HepG2 (cell line): ENCODE measurements around the gene COPS3. TPM values are rescaled to one million over a fixed set of nuclear protein-coding genes. Genes with fewer than 3 reads are reported as not detected.
A peak's percentile ranks its signal among the peaks of the same experiment; 100 is the strongest.

Source experiments
- CCDC6 ChIP-seq: sonication (generic); formaldehyde crosslinking; IDR thresholded peaks from 2 replicates; pipeline ENCODE4 v1.8.1; 2022; ENCODE audit warnings: mild to moderate bottlenecking, missing genetic modification reagents, moderate library complexity
- E2F2 ChIP-seq: sonication (generic); formaldehyde crosslinking; IDR thresholded peaks from 2 replicates; pipeline ENCODE4 v1.4.0; 2020; ENCODE audit warnings: missing genetic modification reagents, borderline replicate concordance
- GABPB1 ChIP-seq: IDR thresholded peaks from 2 replicates; pipeline ENCODE4 v1.6.1; 2016; ENCODE audit warnings: mild to moderate bottlenecking, missing genetic modification reagents, moderate library complexity, missing compliant biosample characterization
- GLMP ChIP-seq: sonication (generic); formaldehyde crosslinking; IDR thresholded peaks from 2 replicates; pipeline ENCODE4 v1.9.0; 2021; ENCODE audit warnings: missing genetic modification reagents, mild to moderate bottlenecking, borderline replicate concordance
- MEIS1 ChIP-seq: sonication (generic); formaldehyde crosslinking; IDR thresholded peaks from 2 replicates; pipeline ENCODE4 v1.9.0; 2021; ENCODE audit warnings: mild to moderate bottlenecking, missing genetic modification reagents, moderate library complexity, borderline replicate concordance
- NFE2L2 ChIP-seq: fragments of 150-350 bp; IDR thresholded peaks from 2 replicates; pipeline ENCODE4 v1.6.1; 2014; ENCODE audit warnings: low read length
- PBX2 ChIP-seq: IDR thresholded peaks from 2 replicates; pipeline ENCODE4 v1.6.1; 2016; ENCODE audit warnings: control low read depth
- PHF20 ChIP-seq: sonication (generic); formaldehyde crosslinking; IDR thresholded peaks from 2 replicates; pipeline ENCODE4 v1.5.0; 2020; ENCODE audit warnings: mild to moderate bottlenecking, missing genetic modification reagents
- PHF5A ChIP-seq: IDR thresholded peaks from one replicate; pipeline ENCODE4 v1.6.1; 2018; ENCODE audit warnings: low read depth, missing genetic modification reagents; ENCODE audit not compliant: unreplicated experiment
- RAD51 ChIP-seq: fragments of 450-650 bp; IDR thresholded peaks from 2 replicates; pipeline ENCODE4 v1.6.1; 2016; ENCODE audit warnings: borderline replicate concordance
- RARA ChIP-seq: IDR thresholded peaks from 2 replicates; pipeline ENCODE4 v1.6.1; 2016; ENCODE audit warnings: missing genetic modification reagents, missing compliant biosample characterization
- SCMH1 ChIP-seq: sonication (generic); formaldehyde crosslinking; IDR thresholded peaks from 2 replicates; pipeline ENCODE4 v1.9.0; 2021; ENCODE audit warnings: missing genetic modification reagents, mild to moderate bottlenecking, borderline replicate concordance
- ZNF232 ChIP-seq: sonication (generic); formaldehyde crosslinking; IDR thresholded peaks from 2 replicates; pipeline ENCODE4 v1.4.0; 2020; ENCODE audit warnings: missing genetic modification reagents, borderline replicate concordance
- ZNF354B ChIP-seq: sonication (generic); formaldehyde crosslinking; IDR thresholded peaks from 2 replicates; pipeline ENCODE4 v1.8.0; 2022; ENCODE audit warnings: mild to moderate bottlenecking, missing genetic modification reagents
- ZNF790 ChIP-seq: sonication (generic); formaldehyde crosslinking; IDR thresholded peaks from 2 replicates; pipeline ENCODE4 v1.8.0; 2022; ENCODE audit warnings: missing genetic modification reagents, mild to moderate bottlenecking, borderline replicate concordance
- ZSCAN21 ChIP-seq: sonication (generic); formaldehyde crosslinking; IDR thresholded peaks from 2 replicates; pipeline ENCODE4 v1.8.0; 2022; ENCODE audit warnings: mild to moderate bottlenecking, missing genetic modification reagents, moderate library complexity, borderline replicate concordance
- ZUFSP ChIP-seq: sonication (generic); formaldehyde crosslinking; IDR thresholded peaks from 2 replicates; pipeline ENCODE4 v1.9.0; 2021; ENCODE audit warnings: missing genetic modification reagents, mild to moderate bottlenecking, borderline replicate concordance
- polyA plus RNA-seq, 8 experiments: library from polyadenylated mRNA; depleted of rRNA in 3 of 8; stranded (reverse) in 7 of 8; unstranded in 1 of 8; fragments of >200 nt; fragmentation: Illumina TruSeq in 4 of 8; extraction: Trizol in 4 of 8; gene quantifications; 2 replicates each; pipeline versions ENCODE4 v1.2.1 to v1.2.3, GENCODE V29; 2011 to 2016; ENCODE audit warnings: low read depth in 4 of 8, missing spikeins in 1 of 8, mixed read lengths in 1 of 8; ENCODE audit not compliant: insufficient read depth in 1 of 8
- total RNA-seq, 5 experiments: library from RNA; depleted of rRNA; stranded (reverse); fragments of >200 nt; fragmentation: Illumina TruSeq; extraction: Trizol; gene quantifications; 2 replicates each; pipeline ENCODE4 v1.2.3, GENCODE V29; 2016; ENCODE audit warnings: low read depth in 1 of 5
- TF ChIP-seq, protein P1 (sequence below): IDR thresholded peaks from 2 replicates; pipeline ENCODE4 v1.6.1; 2016; ENCODE audit warnings: low read depth, control low read depth
- TF ChIP-seq, protein P2 (sequence below): sonication (generic); formaldehyde crosslinking; IDR thresholded peaks from 2 replicates; pipeline ENCODE4 v1.5.0; 2020; ENCODE audit warnings: missing genetic modification reagents
- TF ChIP-seq, protein P3 (sequence below): sonication (generic); IDR thresholded peaks from 2 replicates; pipeline ENCODE4 v1.6.1; 2016; ENCODE audit warnings: low read depth, borderline replicate concordance

The COPS3 gene
- total and polyA plus RNA-seq, 2 of the 13 experiments (the other 11 are each of a cell fraction or from before 2014, with no cell fraction given) = 46.3 to 103 TPM

DNA sequence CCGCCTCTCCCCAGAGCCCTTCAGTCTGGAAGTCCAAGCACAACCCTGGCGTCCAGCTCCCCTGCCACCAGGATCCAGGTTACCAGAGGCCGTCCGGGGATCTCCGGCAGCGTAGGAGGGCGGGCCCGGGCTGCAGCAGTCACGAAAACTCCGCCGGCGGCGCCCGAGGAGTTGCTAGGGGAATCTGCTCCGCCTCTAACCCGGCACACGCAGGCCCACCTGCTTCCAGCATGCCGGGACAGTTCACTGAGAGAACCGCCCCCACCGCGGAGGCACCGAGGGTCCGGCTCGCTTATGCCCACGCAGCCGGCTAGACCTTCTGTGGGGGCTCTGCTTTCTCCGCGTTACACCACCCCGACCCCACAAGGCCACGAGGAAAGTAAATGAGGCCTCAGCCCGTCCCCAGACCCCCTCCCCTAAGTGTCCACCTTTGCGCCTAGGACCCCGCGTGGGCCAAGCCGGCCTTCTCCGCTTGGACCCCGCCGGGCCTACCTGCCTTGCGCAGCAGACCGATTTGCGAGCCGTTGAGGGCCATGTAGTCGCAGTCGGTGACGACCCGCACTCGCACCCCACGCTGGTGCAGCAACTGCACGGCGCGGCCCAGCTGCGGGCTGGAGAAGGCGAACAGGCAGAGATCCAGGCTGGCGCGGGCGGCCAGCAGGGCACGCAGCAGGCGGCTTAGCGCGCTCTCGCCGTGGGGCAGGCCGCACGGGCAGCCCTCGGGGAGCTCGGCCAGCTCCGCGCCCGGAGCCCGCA is 75.5 kb downstream of the COPS3 start (continued):
- TF ChIP-seq ZNF232 (peak; percentile 8), RAD51 (no peak), ZSCAN21 (CRISPR knock-in tag) (no peak), E2F2 (no peak), CCDC6 (CRISPR knock-in tag) (peak; percentile 22; the same call in 1 of the 2 replicates), GLMP (CRISPR knock-in tag) (no peak), PHF5A (CRISPR knock-in tag) (no peak), SCMH1 (no peak), ZUFSP (CRISPR knock-in tag) (no peak), PBX2 (CRISPR knock-in tag) (no peak), ZNF354B (CRISPR knock-in tag) (0 out of 2 replicates have a peak, but pooled peaks have one; percentile 33), PHF20 (CRISPR knock-in tag) (no peak), MEIS1 (no peak), RARA (CRISPR knock-in tag) (0 out of 2 replicates have a peak, but pooled peaks have one; percentile 17), ZNF790 (CRISPR knock-in tag) (no peak), NFE2L2 (no peak), GABPB1 (CRISPR knock-in tag) (0 out of 2 replicates have a peak, but pooled peaks have one; percentile 15)
- TF ChIP-seq, protein P1, sequence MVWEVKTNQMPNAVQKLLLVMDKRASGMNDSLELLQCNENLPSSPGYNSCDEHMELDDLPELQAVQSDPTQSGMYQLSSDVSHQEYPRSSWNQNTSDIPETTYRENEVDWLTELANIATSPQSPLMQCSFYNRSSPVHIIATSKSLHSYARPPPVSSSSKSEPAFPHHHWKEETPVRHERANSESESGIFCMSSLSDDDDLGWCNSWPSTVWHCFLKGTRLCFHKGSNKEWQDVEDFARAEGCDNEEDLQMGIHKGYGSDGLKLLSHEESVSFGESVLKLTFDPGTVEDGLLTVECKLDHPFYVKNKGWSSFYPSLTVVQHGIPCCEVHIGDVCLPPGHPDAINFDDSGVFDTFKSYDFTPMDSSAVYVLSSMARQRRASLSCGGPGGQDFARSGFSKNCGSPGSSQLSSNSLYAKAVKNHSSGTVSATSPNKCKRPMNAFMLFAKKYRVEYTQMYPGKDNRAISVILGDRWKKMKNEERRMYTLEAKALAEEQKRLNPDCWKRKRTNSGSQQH = no peak
- TF ChIP-seq, protein P2, sequence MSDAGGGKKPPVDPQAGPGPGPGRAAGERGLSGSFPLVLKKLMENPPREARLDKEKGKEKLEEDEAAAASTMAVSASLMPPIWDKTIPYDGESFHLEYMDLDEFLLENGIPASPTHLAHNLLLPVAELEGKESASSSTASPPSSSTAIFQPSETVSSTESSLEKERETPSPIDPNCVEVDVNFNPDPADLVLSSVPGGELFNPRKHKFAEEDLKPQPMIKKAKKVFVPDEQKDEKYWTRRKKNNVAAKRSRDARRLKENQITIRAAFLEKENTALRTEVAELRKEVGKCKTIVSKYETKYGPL = no peak
- TF ChIP-seq, protein P3, sequence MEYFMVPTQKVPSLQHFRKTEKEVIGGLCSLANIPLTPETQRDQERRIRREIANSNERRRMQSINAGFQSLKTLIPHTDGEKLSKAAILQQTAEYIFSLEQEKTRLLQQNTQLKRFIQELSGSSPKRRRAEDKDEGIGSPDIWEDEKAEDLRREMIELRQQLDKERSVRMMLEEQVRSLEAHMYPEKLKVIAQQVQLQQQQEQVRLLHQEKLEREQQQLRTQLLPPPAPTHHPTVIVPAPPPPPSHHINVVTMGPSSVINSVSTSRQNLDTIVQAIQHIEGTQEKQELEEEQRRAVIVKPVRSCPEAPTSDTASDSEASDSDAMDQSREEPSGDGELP = 0 out of 2 replicates have a peak, but pooled peaks have one; percentile 9
